ENCODE data around the gene ANXA11.

ANXA11 gene

GRCh38 chr10:80196270-80196949 lies 8.9 kb downstream of the ANXA11 start:
- Histone ChIP-seq H3K4me1 (ENCODE audit: insufficient read depth, low read length) (peaks cover 16% of the 10 kb centered on the region), H3K27me3 (ENCODE audit: insufficient read depth, low read length) (no peaks in the 10 kb centered on the region), H3K9me3 (ENCODE audit: insufficient read depth, low read depth, low read length) (no peaks in the 10 kb centered on the region), H3K4me3 (ENCODE audit: low read length) (no peak overlapping the region), H3K9ac (ENCODE audit: low read depth, low read length) (no peak overlapping the region), H3K36me3 (ENCODE audit: insufficient read depth, low read depth, low read length) (no peaks in the 10 kb centered on the region), H3K27ac (ENCODE audit: low read length) (no peak overlapping the region)

DNA sequence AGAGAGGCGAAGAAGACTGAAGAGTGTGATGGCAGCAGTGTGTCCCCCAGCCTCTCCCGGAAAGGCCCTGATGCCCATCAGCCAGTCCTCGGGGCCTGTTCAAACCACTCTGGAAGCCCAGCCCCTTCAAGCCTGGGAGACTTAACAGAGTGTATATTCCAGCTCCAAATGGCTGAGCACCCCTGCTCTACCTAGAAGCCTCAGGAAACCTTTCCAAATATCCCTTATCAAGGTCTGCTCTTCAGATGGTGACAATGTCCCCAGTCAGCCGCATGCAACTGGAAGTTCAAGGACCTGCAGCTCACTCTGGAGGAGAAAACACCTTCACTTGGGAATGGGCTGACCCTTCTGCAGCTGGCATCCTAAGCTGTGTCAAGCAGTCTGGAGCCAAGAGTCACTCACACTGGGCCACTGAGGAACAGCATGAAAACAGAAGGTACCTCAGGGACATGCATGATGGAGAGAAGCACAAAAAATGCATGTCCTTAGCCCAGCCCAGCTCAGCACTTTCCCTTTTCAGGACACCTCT lies 10.2 kb downstream of the ANXA11 start:
- H3K27me3 ChIP-seq (ENCODE audit: insufficient read depth, low read length): no peaks in the 10 kb centered on the region
- H3K9ac ChIP-seq (ENCODE audit: low read depth, low read length): no peak overlapping the region
- H3K27ac ChIP-seq (ENCODE audit: low read length): no peak overlapping the region
- no peaks in the 10 kb centered on the region for H3K9me3 ChIP-seq (ENCODE audit: insufficient read depth, low read depth, low read length)
- peaks cover 15% of the 10 kb centered on the region for H3K4me1 ChIP-seq (ENCODE audit: insufficient read depth, low read length)
- H3K4me3 ChIP-seq (ENCODE audit: low read length): no peak overlapping the region
- H3K36me3 ChIP-seq (ENCODE audit: insufficient read depth, low read depth, low read length): no peaks in the 10 kb centered on the region

- Histone ChIP-seq H3K27ac (ENCODE audit: low read length) (no peak overlapping the region), H3K4me1 (ENCODE audit: insufficient read depth, low read length) (peaks cover 10% of the 10 kb centered on the region), H3K9ac (ENCODE audit: low read depth, low read length) (no peak overlapping the region)
Measured at GRCh38 chr10:80194373-80195045, 10.8 kb downstream of the ANXA11 start.

DNA sequence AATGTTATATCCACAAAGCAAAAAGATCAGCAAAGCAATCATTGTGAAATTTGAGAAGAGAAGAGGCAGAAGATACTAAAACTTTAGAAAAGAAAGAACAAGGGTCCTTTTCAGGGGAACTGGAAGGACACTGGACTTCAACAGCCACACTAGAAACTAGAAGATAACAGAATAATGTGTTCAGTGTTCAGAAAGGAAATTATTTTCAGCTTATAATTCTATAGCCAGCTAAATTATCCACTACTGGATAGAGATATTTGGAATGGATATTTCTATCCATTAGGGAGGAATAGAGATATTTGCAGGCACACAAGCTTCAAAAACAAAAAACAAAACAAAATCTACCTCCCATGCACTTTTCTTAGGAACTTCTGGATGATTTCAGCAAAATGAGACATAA lies 12.8 kb downstream of the ANXA11 start:
- Histone ChIP-seq H3K4me1 (ENCODE audit: insufficient read depth, low read length) (peaks cover 10% of the 10 kb centered on the region), H3K9ac (ENCODE audit: low read depth, low read length) (no peak overlapping the region), H3K27me3 (ENCODE audit: insufficient read depth, low read length) (no peaks in the 10 kb centered on the region), H3K4me3 (ENCODE audit: low read length) (no peak overlapping the region), H3K36me3 (ENCODE audit: insufficient read depth, low read depth, low read length) (no peaks in the 10 kb centered on the region), H3K9me3 (ENCODE audit: insufficient read depth, low read depth, low read length) (no peaks in the 10 kb centered on the region), H3K27ac (ENCODE audit: low read length) (no peak overlapping the region)

More at GRCh38 chr10:80194373-80195045, 10.8 kb downstream of the ANXA11 start:
- H3K27me3 ChIP-seq (ENCODE audit: insufficient read depth, low read length): no peaks in the 10 kb centered on the region
- no peaks in the 10 kb centered on the region for H3K9me3 ChIP-seq (ENCODE audit: insufficient read depth, low read depth, low read length)
- H3K36me3 ChIP-seq (ENCODE audit: insufficient read depth, low read depth, low read length): no peaks in the 10 kb centered on the region
- H3K4me3 ChIP-seq (ENCODE audit: low read length): no peak overlapping the region

- no peaks in the 10 kb centered on the region for H3K36me3 ChIP-seq (ENCODE audit: insufficient read depth, low read depth, low read length)
- H3K4me1 ChIP-seq (ENCODE audit: insufficient read depth, low read length): peaks cover 10% of the 10 kb centered on the region
- no peaks in the 10 kb centered on the region for H3K27me3 ChIP-seq (ENCODE audit: insufficient read depth, low read length)
- no peak overlapping the region for H3K9ac ChIP-seq (ENCODE audit: low read depth, low read length)
- H3K27ac ChIP-seq (ENCODE audit: low read length): no peak overlapping the region
- no peak overlapping the region for H3K4me3 ChIP-seq (ENCODE audit: low read length)
- H3K9me3 ChIP-seq (ENCODE audit: insufficient read depth, low read depth, low read length): no peaks in the 10 kb centered on the region
Measured at GRCh38 chr10:80191589-80192270, 13.6 kb downstream of the ANXA11 start.

DNA sequence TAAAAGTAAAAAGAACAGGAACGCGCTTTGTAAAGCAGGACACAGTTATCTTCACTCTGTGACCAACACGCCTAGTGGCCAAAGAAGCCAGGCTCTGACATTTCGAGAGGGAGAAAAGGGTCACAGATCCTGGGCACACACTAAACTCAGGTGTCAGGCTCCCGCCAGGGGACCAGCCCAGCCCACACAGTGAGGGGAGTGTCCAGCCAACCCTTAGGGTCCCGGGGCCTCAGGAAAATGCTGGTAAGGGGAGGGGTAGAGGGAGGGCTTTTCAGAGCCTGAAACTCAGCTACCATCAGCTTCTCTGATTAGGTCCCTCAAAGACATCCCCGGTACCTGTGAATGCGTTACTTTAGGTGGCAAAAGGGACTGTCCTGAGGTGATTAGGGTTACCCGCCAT lies 16.6 kb downstream of the ANXA11 start:
- H3K4me3 ChIP-seq (ENCODE audit: low read length): no peak overlapping the region
- no peaks in the 10 kb centered on the region for H3K36me3 ChIP-seq (ENCODE audit: insufficient read depth, low read depth, low read length)
- H3K27me3 ChIP-seq (ENCODE audit: insufficient read depth, low read length): no peaks in the 10 kb centered on the region
- no peaks in the 10 kb centered on the region for H3K9me3 ChIP-seq (ENCODE audit: insufficient read depth, low read depth, low read length)
- no peak overlapping the region for H3K9ac ChIP-seq (ENCODE audit: low read depth, low read length)
- no peak overlapping the region for H3K27ac ChIP-seq (ENCODE audit: low read length)
- H3K4me1 ChIP-seq (ENCODE audit: insufficient read depth, low read length): no peaks in the 10 kb centered on the region

GRCh38 chr10:80187465-80188409 lies 17.6 kb downstream of the ANXA11 start:
- H3K36me3 ChIP-seq (ENCODE audit: insufficient read depth, low read depth, low read length): no peaks in the 10 kb centered on the region
- no peaks in the 10 kb centered on the region for H3K27me3 ChIP-seq (ENCODE audit: insufficient read depth, low read length)
- no peak overlapping the region for H3K27ac ChIP-seq (ENCODE audit: low read length)
- no peaks in the 10 kb centered on the region for H3K9me3 ChIP-seq (ENCODE audit: insufficient read depth, low read depth, low read length)
- no peaks in the 10 kb centered on the region for H3K4me1 ChIP-seq (ENCODE audit: insufficient read depth, low read length)
- no peak overlapping the region for H3K4me3 ChIP-seq (ENCODE audit: low read length)
- H3K9ac ChIP-seq (ENCODE audit: low read depth, low read length): no peak overlapping the region

- Histone ChIP-seq H3K4me3 (ENCODE audit: low read length) (no peak overlapping the region), H3K4me1 (ENCODE audit: insufficient read depth, low read length) (no peaks in the 10 kb centered on the region), H3K27ac (ENCODE audit: low read length) (no peak overlapping the region), H3K27me3 (ENCODE audit: insufficient read depth, low read length) (no peaks in the 10 kb centered on the region), H3K36me3 (ENCODE audit: insufficient read depth, low read depth, low read length) (no peaks in the 10 kb centered on the region), H3K9ac (ENCODE audit: low read depth, low read length) (no peak overlapping the region), H3K9me3 (ENCODE audit: insufficient read depth, low read depth, low read length) (no peaks in the 10 kb centered on the region)
Measured at GRCh38 chr10:80187060-80187459, 18.3 kb downstream of the ANXA11 start.

DNA sequence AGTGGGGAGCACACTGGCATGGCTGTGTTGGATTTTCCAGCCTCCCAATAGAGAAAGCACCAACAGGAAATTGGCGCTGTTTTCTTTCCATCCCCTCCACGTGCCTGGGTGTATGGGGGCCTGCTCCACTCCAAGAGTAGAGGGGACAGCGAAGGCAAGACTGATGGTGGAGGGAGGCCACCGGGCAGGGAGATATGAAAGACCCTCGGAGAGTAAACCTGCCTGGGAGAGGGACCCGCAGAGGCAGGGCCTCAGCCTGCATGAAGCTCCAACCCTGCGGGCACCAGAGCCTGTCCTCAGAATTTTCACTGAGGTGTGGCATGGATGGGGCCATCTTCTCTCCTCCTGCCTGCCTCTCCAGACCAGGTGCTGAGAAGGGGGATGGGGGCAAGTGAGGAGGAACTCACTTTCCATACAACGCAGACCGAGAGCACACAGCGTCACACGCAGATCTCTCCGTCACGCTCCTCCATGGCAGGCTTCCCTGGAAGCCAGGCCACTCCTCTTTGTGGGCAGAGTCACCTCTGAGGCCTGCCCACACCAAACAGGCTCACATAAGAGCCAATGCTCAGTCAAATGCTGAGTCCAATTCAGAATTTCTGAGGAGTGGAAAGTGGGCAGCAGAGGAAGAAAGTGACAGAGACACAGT lies 18.8 kb downstream of the ANXA11 start:
- Histone ChIP-seq H3K9ac (ENCODE audit: low read depth, low read length) (no peak overlapping the region), H3K4me3 (ENCODE audit: low read length) (no peak overlapping the region), H3K9me3 (ENCODE audit: insufficient read depth, low read depth, low read length) (no peaks in the 10 kb centered on the region), H3K4me1 (ENCODE audit: insufficient read depth, low read length) (0 out of 2 replicates have a peak, but pooled peaks cover 3% of the 10 kb centered on the region), H3K27me3 (ENCODE audit: insufficient read depth, low read length) (no peaks in the 10 kb centered on the region), H3K36me3 (ENCODE audit: insufficient read depth, low read depth, low read length) (no peaks in the 10 kb centered on the region), H3K27ac (ENCODE audit: low read length) (no peak overlapping the region)

GRCh38 chr10:80185578-80186299 lies 19.6 kb downstream of the ANXA11 start:
- Histone ChIP-seq H3K4me3 (ENCODE audit: low read length) (no peak overlapping the region), H3K27ac (ENCODE audit: low read length) (no peak overlapping the region), H3K27me3 (ENCODE audit: insufficient read depth, low read length) (no peaks in the 10 kb centered on the region), H3K4me1 (ENCODE audit: insufficient read depth, low read length) (0 out of 2 replicates have a peak, but pooled peaks cover 3% of the 10 kb centered on the region), H3K36me3 (ENCODE audit: insufficient read depth, low read depth, low read length) (no peaks in the 10 kb centered on the region), H3K9me3 (ENCODE audit: insufficient read depth, low read depth, low read length) (no peaks in the 10 kb centered on the region), H3K9ac (ENCODE audit: low read depth, low read length) (no peak overlapping the region)

Measured in iPS-20b (cell line).